ENCODE measurements around the gene FAM163B. TPM values are rescaled to one million over a fixed set of nuclear protein-coding genes. Genes with fewer than 3 reads are reported as not detected.

Gene FAM163B
- total RNA-seq, 1 donor from 2014 or later = not detected

DNA sequence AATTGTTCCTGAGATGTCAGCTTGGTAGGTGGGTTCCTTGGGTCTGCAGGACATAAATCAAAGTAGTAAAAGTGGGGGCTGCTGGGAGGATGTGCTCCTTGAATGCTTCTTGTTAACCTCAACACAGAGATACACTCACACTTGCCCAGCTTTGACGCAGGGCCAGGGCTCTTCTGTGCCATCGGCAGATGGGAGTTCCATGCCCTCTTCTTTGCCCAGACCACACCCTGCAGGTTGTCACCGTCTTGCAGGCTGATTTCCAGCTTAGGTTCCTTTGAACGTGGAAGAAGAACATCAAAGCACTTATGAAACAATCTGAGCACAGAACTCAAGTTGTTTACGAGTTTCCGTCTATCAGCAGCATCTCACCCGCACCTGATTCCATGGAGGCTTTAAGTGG, 38.0 kb upstream of the FAM163B start:
- Mint-ChIP-seq H3K4me3 (no peak overlapping the region), H3K4me1 (peaks cover 4% of the 10 kb centered on the region), H3K27me3 (ENCODE audit: low read depth) (no peaks in the 10 kb centered on the region), H3K27ac (ENCODE audit: unreplicated experiment) (no peak overlapping the region), H3K36me3 (ENCODE audit: low read depth) (no peaks in the 10 kb centered on the region), H3K9me3 (no peaks in the 10 kb centered on the region)
- no peak for DNase-seq (ENCODE audit: low read depth, low spot score)
- TF ChIP-seq, protein P1, sequence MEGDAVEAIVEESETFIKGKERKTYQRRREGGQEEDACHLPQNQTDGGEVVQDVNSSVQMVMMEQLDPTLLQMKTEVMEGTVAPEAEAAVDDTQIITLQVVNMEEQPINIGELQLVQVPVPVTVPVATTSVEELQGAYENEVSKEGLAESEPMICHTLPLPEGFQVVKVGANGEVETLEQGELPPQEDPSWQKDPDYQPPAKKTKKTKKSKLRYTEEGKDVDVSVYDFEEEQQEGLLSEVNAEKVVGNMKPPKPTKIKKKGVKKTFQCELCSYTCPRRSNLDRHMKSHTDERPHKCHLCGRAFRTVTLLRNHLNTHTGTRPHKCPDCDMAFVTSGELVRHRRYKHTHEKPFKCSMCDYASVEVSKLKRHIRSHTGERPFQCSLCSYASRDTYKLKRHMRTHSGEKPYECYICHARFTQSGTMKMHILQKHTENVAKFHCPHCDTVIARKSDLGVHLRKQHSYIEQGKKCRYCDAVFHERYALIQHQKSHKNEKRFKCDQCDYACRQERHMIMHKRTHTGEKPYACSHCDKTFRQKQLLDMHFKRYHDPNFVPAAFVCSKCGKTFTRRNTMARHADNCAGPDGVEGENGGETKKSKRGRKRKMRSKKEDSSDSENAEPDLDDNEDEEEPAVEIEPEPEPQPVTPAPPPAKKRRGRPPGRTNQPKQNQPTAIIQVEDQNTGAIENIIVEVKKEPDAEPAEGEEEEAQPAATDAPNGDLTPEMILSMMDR (conservative IDR thresholded peaks at IDR 0.05) = no peak

DNA sequence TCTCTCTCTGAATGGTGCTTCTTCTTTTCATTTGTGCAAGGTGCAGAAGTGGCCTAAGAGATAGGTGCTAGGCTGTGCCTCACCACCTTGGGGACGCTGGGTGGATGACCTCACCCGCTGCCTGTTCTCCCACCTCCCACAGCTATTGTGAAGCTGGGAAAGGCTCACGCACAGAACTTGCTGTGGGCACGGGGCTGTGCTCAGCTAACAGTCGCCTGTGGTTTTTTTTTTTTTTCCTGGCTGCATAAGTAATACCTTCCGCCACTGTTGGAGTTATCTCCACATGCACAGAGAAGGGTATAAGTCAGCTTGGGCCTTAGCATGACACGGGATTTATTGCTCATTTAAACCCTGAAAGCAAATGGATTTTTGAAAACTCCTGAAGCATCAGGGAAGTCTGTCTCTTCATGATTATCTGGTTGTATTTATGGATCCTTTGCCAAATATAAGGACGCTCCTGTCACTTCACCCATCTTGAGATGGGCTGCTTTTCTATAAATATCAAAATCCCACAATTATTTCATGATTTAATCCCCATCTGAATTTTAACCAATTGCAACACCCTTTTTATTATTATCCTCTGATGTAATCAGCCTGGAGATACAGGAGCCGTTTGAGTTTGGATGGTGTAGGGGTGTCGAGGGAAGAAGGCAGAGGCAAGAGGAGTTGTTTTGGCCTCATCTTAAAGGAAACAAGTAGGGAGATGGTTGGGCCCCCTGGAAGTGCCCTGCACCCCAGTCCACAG, 36.0 kb upstream of the FAM163B start:
- Mint-ChIP-seq H3K4me1 (peaks cover 4% of the 10 kb centered on the region), H3K9me3 (no peaks in the 10 kb centered on the region), H3K27me3 (ENCODE audit: low read depth) (peaks cover 4% of the 10 kb centered on the region), H3K27ac (ENCODE audit: unreplicated experiment) (no peak overlapping the region), H3K36me3 (ENCODE audit: low read depth) (no peaks in the 10 kb centered on the region), H3K4me3 (no peak overlapping the region)
- TF ChIP-seq, protein P1 (conservative IDR thresholded peaks at IDR 0.05) = no peak
- no peak for DNase-seq (ENCODE audit: low read depth, low spot score)

DNA sequence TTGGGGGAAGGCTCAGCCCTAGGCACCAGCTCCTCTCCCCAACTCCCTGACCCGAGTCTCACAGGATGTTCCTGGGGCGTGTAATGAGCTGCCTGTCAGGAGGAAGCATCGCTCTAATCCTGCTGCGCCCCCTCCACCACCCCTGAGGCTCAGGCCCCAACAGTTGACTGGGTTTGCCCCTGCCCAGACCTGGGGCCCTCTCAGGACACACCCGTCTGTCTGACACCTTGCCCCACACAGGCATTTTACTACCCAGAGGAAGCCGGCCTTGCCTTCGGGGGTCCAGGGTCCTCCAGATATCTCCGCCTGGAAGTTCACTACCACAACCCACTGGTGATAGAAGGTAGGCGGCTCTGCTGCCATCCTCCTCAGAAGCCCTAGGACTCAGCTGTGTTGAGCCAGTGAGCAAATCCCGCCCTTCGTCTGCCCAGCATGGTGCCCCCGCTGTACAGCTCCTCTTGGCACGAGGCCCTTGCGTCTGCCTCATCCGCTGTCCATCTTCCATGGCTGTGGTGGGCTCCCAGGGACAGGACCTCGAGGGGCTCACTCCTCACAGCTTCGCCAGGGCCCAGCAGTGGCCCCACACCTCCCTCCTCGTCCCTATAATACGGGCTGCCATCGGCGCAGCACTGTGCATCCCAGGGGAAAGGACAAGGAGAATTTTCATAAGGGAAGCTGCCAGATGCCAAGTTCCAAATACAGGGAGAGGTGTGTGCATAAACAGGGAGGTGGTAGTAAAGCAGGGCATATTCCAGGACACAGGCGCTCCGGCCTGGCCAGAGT, 35.0 kb upstream of the FAM163B start:
- TF ChIP-seq, protein P1 (conservative IDR thresholded peaks at IDR 0.05) = no peak
- no peak overlapping the region for H3K27ac Mint-ChIP-seq (ENCODE audit: unreplicated experiment)
- no peaks in the 10 kb centered on the region for H3K4me1 Mint-ChIP-seq
- peaks cover 5% of the 10 kb centered on the region for H3K27me3 Mint-ChIP-seq (ENCODE audit: low read depth)
- H3K9me3 Mint-ChIP-seq = no peaks in the 10 kb centered on the region
- no peak for DNase-seq (ENCODE audit: low read depth, low spot score)
- no peak overlapping the region for H3K4me3 Mint-ChIP-seq
- no peaks in the 10 kb centered on the region for H3K36me3 Mint-ChIP-seq (ENCODE audit: low read depth)

DNA sequence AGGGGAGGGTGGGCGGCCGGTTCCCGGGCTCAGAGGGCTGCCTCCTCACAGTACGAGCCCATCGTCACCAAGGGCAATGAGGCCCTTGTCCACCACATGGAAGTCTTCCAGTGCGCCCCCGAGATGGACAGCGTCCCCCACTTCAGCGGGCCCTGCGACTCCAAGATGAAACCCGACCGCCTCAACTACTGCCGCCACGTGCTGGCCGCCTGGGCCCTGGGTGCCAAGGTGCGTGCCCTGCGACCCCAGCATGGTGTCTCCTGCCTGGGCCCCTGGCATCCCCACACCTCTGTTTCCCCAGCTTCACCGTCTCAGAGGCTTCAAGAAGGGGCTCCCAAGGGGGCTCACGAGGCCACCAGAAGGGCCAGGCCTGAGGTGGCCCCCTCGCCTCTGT, 34.2 kb upstream of the FAM163B start:
- Mint-ChIP-seq H3K36me3 (ENCODE audit: low read depth) (no peaks in the 10 kb centered on the region), H3K27me3 (ENCODE audit: low read depth) (peaks cover 7% of the 10 kb centered on the region), H3K27ac (ENCODE audit: unreplicated experiment) (no peak overlapping the region), H3K9me3 (no peaks in the 10 kb centered on the region), H3K4me3 (no peak overlapping the region), H3K4me1 (peaks cover 2% of the 10 kb centered on the region)
- no peak for DNase-seq (ENCODE audit: low read depth, low spot score)
- TF ChIP-seq, protein P1 (conservative IDR thresholded peaks at IDR 0.05) = no peak

DNA sequence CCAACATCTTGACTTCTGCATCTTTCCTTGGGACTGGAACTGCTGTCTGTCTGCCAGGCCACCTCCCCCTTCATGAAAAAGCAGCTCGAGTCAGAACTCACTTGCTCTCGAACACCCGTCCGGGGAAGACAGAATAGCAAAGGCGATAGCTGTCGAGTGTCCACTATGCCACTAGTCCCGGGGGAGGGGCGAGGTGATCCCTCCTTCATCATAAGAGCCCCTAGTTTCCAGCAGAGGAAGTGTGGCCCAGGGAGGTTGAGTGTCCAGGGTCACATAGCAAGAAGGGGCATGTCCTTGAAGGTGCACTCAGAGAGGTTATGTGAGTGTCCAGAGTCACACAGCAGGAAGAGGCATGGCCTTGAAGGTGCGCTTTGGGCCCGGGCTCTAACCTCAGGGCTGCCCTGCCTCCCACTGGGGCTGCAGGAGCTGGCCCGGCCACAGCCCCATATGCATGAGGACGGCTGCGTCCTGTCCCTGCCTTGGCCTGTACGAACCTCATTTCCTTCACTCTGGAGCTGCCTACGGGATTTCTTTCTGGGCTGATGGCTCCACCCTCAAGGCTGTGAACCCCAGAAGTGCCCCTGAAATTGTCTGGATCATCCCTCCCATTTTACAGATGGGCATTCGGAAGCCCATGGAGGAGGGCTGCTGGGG, 33.6 kb upstream of the FAM163B start:
- Mint-ChIP-seq H3K27ac (ENCODE audit: unreplicated experiment) (no peak overlapping the region), H3K9me3 (no peaks in the 10 kb centered on the region), H3K4me1 (peaks cover 5% of the 10 kb centered on the region), H3K36me3 (ENCODE audit: low read depth) (no peaks in the 10 kb centered on the region), H3K27me3 (ENCODE audit: low read depth) (peaks cover 12% of the 10 kb centered on the region), H3K4me3 (no peak overlapping the region)
- TF ChIP-seq, protein P1 (conservative IDR thresholded peaks at IDR 0.05) = no peak
- no peak for DNase-seq (ENCODE audit: low read depth, low spot score)

Measured in neural crest cell (in vitro differentiated cells).